Ramos (cell line): ENCODE data around the gene SLC39A11.
"Not testable (repeated sequence)": the region's sequence is repeated elsewhere in the genome, so short reads cannot be mapped to it uniquely, and the experiment has no call there.

ENCODE experiments used
- in situ Hi-C: fragments of 300-500 bp; cut with MboI; formaldehyde crosslinking; loops from one replicate; pipeline ENCODE4 v1.14.3; 2022; ENCODE audit warnings: low sequenced_read_pairs; ENCODE audit not compliant: unreplicated experiment

SLC39A11 gene

GRCh38 chr17:72931635-72932034 lies 160.9 kb downstream of the SLC39A11 start:
- in situ Hi-C loops, result no loop called here

- in situ Hi-C loops, result no loop called here
These were observed 161.3 kb downstream of the SLC39A11 start for GRCh38 chr17:72931163-72931562.

- in situ Hi-C loops, result no loop called here
These were observed 162.5 kb downstream of the SLC39A11 start for GRCh38 chr17:72930031-72930430.

DNA sequence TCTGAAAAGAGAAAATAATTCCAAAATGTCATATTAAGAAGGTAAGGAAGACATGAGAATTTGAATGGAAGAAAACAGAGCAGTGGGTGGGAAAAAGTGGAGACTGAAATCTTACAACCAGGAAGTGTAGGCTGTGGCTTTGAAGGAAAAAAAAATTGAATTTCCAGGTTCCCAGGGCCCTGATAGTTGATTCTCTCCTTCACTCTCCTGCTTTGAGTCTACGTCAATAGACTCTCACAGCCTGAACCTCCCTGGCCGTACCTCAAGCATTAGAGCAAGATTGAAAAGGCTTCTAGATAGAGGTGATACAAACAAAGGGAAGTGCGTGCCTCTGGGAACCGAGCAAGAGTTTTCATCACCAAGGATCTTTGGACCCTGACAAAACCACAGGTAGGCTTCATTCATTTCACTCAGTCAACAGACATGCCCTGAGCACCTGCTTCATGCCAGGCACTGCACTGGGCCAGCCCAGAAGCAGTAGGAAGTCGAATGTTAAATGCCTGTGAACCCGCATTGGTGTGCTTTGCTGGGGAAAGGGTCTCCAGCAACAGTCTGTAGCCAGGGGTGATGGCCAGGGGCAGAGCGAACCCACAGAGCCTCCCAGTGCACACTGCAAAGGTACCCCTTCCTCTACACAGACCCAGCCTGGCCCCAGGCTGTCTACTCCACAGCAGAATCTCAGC lies 163.9 kb downstream of the SLC39A11 start:
- in situ Hi-C loops, result no loop called here

- in situ Hi-C loops, result no loop called here
These were observed 164.7 kb downstream of the SLC39A11 start for GRCh38 chr17:72927760-72928159.

GRCh38 chr17:72927146-72927545 lies 165.3 kb downstream of the SLC39A11 start:
- in situ Hi-C loops, result no loop called here

DNA sequence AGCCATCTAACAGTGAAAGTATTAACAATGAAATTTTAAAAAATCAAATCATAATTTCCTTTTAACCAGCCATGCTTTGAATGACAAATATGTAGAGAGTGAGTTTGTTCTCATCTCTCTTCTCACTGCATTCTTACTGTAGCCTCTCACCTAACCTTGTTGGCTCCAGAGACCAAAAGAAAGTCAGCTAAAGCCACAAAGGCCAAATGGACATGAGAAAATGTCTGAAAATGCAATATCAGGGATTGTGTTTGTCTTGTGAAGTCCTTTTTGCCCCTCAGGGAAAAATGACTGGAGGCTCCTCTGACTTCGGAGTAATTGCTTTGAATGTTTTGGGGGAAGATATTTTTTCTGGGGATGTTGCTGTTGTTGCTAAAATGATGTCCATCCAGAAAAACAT lies 166.3 kb downstream of the SLC39A11 start:
- in situ Hi-C loops, result no loop called here

- in situ Hi-C loops, result no loop called here
These were observed 168.3 kb downstream of the SLC39A11 start for GRCh38 chr17:72924196-72924595.

- in situ Hi-C loops, result no loop called here
These were observed 170.3 kb downstream of the SLC39A11 start for GRCh38 chr17:72922219-72922618.

DNA sequence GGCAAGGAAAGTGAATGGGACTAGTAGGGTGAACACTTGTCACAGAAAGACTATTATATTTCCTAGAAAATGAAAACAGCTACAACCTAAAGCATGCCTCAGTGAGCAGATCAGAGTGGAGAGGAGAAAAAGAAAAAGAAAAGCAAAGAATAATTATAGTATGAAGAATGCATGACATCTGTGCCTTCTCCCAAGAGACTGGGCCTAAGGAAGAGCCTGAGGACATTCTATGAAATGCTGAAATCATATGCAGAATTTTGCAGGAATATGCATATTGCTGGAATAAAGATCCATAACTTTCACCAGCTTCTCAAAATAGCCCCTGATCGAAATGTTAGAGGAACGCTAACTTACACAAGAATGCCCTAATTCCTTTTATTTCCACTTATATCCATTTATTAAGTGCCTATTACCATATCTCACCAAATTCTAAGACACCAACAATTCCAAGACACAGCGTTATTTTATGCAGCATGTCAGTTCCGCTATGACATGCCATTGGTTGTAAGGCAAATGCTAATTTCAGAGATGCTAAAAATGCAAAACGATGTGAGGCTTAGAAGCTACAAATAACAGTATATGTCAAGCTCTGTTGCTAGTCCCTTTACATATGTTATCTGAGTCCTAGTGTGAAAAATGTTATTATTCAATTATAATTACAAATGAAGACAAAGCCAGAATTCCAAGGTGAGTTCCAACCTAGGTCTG lies 171.0 kb downstream of the SLC39A11 start:
- in situ Hi-C loops, result no loop called here

GRCh38 chr17:72920513-72920912 lies 172.0 kb downstream of the SLC39A11 start:
- in situ Hi-C loops, result no loop called here

GRCh38 chr17:72916991-72917390 lies 175.5 kb downstream of the SLC39A11 start:
- in situ Hi-C loops, result no loop called here

- in situ Hi-C loops, result no loop called here
These were observed 176.8 kb downstream of the SLC39A11 start for GRCh38 chr17:72915625-72916081.

- in situ Hi-C loops, result no loop called here
These were observed 179.3 kb downstream of the SLC39A11 start for GRCh38 chr17:72913142-72913682.

DNA sequence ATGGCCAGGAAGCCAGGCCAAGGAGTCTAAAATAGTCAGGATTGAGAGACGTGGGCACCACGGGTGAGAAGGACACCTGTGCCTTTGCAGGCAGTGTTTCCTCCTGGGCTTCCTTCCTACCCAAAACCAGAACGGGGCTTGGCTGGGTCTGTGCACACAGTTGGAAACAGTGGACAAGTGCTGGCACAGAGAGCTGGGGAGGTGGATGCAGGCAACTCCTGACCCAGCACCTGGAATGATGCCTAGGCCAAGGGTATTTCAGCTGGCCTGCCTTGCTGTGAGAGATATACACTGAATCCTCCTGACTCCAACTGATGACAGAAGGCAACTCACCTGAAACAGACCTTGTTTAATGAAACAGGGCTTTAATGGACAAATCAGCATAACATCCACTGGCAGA lies 186.2 kb downstream of the SLC39A11 start:
- in situ Hi-C loops, result no loop called here

- in situ Hi-C loops, result no loop called here
These were observed 189.0 kb downstream of the SLC39A11 start for GRCh38 chr17:72903522-72903921.

- in situ Hi-C loops, result no loop called here
These were observed 190.8 kb downstream of the SLC39A11 start for GRCh38 chr17:72901657-72902056.

DNA sequence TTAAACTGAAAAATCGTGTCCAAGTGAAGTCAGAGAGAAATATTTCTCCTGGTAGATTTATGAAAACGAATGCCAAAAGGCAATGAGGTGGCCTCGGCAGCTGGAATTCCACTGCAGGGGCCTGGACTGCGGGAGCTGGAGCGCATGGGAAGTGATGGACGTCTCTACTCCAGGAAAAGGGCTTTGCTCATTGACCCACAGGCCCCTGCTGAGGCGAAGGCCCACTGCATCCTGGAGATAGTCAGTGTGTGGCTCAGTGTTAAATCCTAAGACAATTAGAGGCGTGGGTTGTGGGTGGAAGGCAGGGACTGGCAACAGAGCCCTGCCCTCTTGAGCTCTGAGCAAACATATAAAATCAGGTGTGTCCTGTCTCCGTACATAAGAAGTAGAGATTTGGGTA lies 191.4 kb downstream of the SLC39A11 start:
- in situ Hi-C loops, result no loop called here

- in situ Hi-C loops, result no loop called here
These were observed 191.9 kb downstream of the SLC39A11 start for GRCh38 chr17:72900654-72900971.

GRCh38 chr17:72898725-72899124 lies 193.8 kb downstream of the SLC39A11 start:
- in situ Hi-C loops, result no loop called here

DNA sequence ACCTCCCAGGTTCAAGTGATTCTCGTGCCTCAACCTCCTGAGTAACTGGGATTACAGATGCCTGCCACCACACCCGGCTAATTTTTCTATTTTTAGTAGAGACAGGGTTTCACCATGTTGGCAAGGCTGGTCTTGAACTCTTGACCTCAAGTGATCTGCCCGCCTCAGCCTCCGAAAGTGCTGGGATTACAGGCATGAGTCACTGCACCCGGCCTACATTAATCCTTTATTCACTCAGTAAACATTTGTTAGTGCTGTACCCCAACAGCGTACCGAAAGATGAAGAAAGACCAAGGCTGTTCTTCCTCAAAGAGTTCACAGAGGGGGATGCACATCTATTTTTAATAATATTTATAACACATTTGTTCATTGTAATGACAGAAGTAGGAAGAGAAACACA lies 196.2 kb downstream of the SLC39A11 start:
- in situ Hi-C loops, result not testable (repeated sequence)

GRCh38 chr17:72891627-72892026 lies 200.9 kb downstream of the SLC39A11 start:
- in situ Hi-C loops, result no loop called here
